HCT116 (cell line): ENCODE results near the gene DHH.

ENCODE experiments used
- CTCF ChIP-seq, 3 experiments: fragments of 200-600 bp in 1 of 3; sonication (generic) in 1 of 3; IDR thresholded peaks in 2 of 3; conservative IDR thresholded peaks in 1 of 3; 2 replicates each; pipeline ENCODE4 v1.5.1; 2012 to 2017; ENCODE audit warnings: low read depth in 2 of 3, low read length in 2 of 3, antibody characterized with exemption in 1 of 3, borderline replicate concordance in 1 of 3, control low read depth in 1 of 3, mild to moderate bottlenecking in 1 of 3, mixed read lengths in 1 of 3, mixed run types in 1 of 3, moderate library complexity in 1 of 3; ENCODE audit not compliant: insufficient read depth in 1 of 3
- POLR2AphosphoS5 ChIP-seq: IDR thresholded peaks from 2 replicates; pipeline ENCODE4 v1.6.1; 2011; ENCODE audit warnings: mild to moderate bottlenecking, low read depth, low read length, moderate library complexity
- TF ChIP-seq, protein P1 (sequence below): IDR thresholded peaks from 2 replicates; pipeline ENCODE4 v1.6.1; 2012

- TF ChIP-seq, protein P1, sequence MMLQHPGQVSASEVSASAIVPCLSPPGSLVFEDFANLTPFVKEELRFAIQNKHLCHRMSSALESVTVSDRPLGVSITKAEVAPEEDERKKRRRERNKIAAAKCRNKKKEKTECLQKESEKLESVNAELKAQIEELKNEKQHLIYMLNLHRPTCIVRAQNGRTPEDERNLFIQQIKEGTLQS: no peak
- no peak for TF ChIP-seq POLR2AphosphoS5
- TF ChIP-seq CTCF (IDR thresholded peaks at IDR 0.05 in 2 of 3, conservative IDR thresholded peaks at IDR 0.05 in 1 of 3; ENCODE audit: borderline replicate concordance in 1 of 3, insufficient read depth in 1 of 3, low read depth in 2 of 3, low read length in 2 of 3): no peak
These were observed 10.2 kb downstream of the DHH start for GRCh38 chr12:49084438-49084837.
